Measurements from ENCODE around the gene C1QB. TPM values are rescaled to one million over a fixed set of nuclear protein-coding genes. Genes with fewer than 3 reads are reported as not detected.

C1QB gene
- total RNA-seq, 4 donors from 2014 or later = 14.5 to 71.5 (median 33.0) TPM

DNA sequence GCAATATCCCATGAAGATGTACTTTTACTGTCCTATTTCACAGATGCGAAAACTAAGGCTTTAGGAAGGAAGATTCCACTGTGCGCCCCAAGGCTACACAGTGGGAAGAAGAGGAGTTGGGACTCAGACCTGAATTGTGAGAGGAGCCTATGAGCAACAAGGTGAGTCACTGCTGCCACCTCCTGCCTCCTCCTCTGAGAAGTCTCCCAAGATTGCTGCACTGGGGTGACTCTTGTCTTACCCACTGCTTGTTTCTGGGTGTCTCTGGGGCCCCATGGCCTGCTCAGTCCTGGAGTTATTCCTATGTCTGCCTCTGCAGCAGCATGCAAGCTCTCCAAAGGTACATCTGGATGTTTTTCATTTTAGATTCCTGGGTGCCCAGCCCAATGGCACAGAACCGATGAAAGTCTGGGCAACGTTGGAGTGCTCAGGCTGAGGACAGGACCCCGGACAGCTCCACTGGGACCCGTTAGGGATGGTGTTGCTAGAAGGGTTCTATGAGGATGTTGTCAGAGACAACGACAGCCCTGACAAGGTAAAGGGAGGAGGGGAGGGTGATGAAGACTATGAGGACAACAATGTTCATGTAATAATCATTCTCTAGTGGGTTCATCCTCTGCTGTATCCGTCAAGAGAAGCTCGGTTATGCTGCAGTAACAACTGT is 27.6 kb upstream of the C1QB start:
- H3K36me3 ChIP-seq = no peaks in the 10 kb centered on the region
- TF ChIP-seq POLR2A (IDR thresholded peaks at IDR 0.05) = no peak
- no peak for TF ChIP-seq CTCF (IDR thresholded peaks at IDR 0.05)
- no peak for TF ChIP-seq EP300 (IDR thresholded peaks at IDR 0.05)
- TF ChIP-seq POLR2AphosphoS5 (IDR thresholded peaks at IDR 0.05) = no peak
- H3K27ac ChIP-seq = no peak overlapping the region
- H3K9me3 ChIP-seq = no peaks in the 10 kb centered on the region
- WGBS = 46% methylated on average over 9 of the region's 9 CpGs
- H3K27me3 ChIP-seq = peaks cover 86% of the 10 kb centered on the region
- DNase-seq (ENCODE audit: low spot score in 2 of 2) = no peak
- H3K4me1 ChIP-seq = peaks cover 3% of the 10 kb centered on the region
- no peak overlapping the region for H3K4me3 ChIP-seq

DNA sequence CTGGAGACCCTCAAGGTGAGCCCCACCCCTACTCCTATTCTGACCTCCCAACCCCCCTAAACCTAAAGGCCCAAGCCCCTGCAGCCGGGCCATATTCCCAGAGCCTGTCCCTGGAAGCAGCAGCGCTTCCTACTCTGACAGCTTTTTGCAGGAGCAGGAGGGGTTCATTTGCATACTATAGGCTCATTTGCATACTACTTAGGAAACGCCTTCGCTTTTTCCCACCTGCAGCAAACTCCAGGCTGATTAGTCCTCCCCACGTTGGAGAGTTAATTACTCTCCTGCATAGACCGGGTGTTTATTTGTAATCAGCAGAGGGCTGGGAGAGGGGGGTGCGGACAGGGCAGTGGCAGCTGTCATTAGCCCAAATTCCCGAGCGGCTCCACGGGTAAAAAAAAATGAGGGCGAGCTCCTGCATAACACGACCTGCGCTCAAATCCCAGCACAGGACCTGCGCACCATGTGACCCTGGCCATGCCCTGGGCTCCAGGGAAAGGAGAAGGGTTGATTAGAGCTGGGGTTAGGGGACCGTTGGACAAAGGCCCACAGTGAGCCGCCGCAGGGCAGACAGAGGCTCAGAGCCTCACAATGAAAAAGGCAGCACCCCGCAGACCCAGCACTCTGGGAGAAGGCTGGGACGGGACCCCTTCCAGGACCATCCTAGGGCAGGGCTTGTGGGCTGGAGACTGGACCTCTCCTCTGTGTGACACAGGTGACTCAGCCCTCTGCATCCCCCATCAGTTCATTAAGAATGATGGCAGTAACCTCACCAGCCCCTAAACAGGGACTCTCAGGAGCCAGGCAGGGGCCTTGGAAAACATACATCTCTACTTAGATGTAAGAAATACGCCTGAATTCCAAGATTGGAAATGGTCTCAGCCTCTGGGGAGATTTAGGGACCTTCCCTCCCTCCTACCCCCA is 26.5 kb upstream of the C1QB start:
- TF ChIP-seq POLR2AphosphoS5 (IDR thresholded peaks at IDR 0.05) = no peak
- no peak for TF ChIP-seq EP300 (IDR thresholded peaks at IDR 0.05)
- TF ChIP-seq CTCF (IDR thresholded peaks at IDR 0.05) = no peak
- no peak for TF ChIP-seq POLR2A (IDR thresholded peaks at IDR 0.05)
- Histone ChIP-seq H3K9me3 (no peaks in the 10 kb centered on the region), H3K4me3 (no peak overlapping the region), H3K27me3 (peaks cover 81% of the 10 kb centered on the region), H3K4me1 (peaks cover 3% of the 10 kb centered on the region), H3K27ac (no peak overlapping the region), H3K36me3 (no peaks in the 10 kb centered on the region)
- WGBS = 12% methylated on average over 16 of the region's 20 CpGs
- no peak for DNase-seq (ENCODE audit: low spot score in 2 of 2)

DNA sequence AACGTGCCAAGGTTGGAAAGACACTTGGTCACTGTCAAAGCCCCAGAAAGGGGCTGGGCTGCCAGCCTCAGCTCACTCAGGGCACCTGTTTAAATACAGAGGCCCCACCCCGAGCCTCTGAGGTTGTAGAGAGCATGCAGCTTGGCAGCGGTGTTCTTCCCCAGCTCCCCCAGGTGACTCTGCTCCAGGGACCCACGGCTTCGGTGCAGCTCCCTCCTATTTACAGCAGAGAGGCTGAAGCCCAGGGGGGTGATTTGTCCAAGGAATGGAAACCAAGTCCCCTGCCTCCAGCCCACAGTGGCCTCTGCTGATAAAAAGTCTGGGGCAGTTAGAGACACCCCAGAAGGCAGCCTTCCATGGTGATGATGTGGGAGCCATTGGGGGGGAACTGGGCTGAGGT is 25.7 kb upstream of the C1QB start:
- no peak for TF ChIP-seq POLR2A (IDR thresholded peaks at IDR 0.05)
- no peak for TF ChIP-seq EP300 (IDR thresholded peaks at IDR 0.05)
- TF ChIP-seq CTCF (IDR thresholded peaks at IDR 0.05) = no peak
- no peak for TF ChIP-seq POLR2AphosphoS5 (IDR thresholded peaks at IDR 0.05)
- peaks cover 3% of the 10 kb centered on the region for H3K4me1 ChIP-seq
- WGBS = 21% methylated on average over 1 of the region's 5 CpGs
- no peaks in the 10 kb centered on the region for H3K9me3 ChIP-seq
- H3K4me3 ChIP-seq = no peak overlapping the region
- no peak overlapping the region for H3K27ac ChIP-seq
- no peaks in the 10 kb centered on the region for H3K36me3 ChIP-seq
- no peak for DNase-seq (ENCODE audit: low spot score in 2 of 2)
- H3K27me3 ChIP-seq = peaks cover 74% of the 10 kb centered on the region

DNA sequence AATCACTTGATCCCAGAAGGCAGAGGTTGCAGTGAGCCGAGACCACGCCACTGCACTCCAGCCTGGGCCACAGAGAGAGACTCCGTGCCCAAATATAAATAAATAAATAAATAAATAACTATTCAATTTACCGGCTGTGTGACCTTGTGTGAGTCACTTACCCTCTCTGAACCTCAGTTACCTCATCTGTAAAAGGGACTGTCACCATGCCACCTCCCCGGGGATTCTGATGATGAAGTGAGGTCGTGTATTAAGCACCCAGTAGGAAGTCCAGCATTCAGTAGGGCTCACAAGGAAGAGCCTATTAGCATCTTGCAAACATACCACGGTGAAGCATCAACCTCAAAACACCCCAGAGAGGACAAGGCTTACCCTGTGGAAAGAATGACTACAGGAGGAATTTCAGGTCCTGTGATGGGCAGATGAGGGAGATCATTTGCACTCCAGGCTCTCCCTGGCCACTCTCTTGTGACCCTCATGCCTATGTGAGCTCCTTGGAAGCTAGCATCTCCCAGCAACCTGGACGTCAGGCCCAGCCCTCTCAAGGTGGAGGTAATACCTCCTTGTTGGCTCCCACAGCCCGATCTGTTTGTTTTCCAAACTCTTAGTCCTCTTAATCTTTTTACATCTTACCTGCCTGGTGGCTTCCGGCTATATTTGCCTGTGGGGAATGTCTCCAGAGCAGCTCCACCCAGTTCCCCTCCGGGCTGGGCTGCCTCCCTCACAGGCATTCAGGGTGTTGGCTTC is 24.2 kb upstream of the C1QB start:
- Histone ChIP-seq H3K4me3 (no peak overlapping the region), H3K9me3 (no peaks in the 10 kb centered on the region), H3K4me1 (peaks cover 3% of the 10 kb centered on the region), H3K36me3 (no peaks in the 10 kb centered on the region), H3K27me3 (peaks cover 72% of the 10 kb centered on the region), H3K27ac (no peak overlapping the region)
- DNase-seq (ENCODE audit: low spot score in 2 of 2) = no peak
- TF ChIP-seq CTCF (IDR thresholded peaks at IDR 0.05) (no peak), POLR2AphosphoS5 (IDR thresholded peaks at IDR 0.05) (no peak), EP300 (IDR thresholded peaks at IDR 0.05) (no peak), POLR2A (IDR thresholded peaks at IDR 0.05) (no peak)
- WGBS = 46% methylated on average over 11 of the region's 11 CpGs
